GM13976 (cell line): ENCODE measurements around the gene NAA40.

Experiments used
- DNase-seq: peaks from one replicate; pipeline ENCODE4 v3.0.0; 2012; ENCODE audit warnings: low spot score
- in situ Hi-C: fragments of 300-500 bp; cut with MboI; formaldehyde crosslinking; loops from one replicate; pipeline ENCODE4 v1.12.0; 2022; ENCODE audit warnings: low sequenced_read_pairs, mixed read lengths, inconsistent platforms; ENCODE audit not compliant: unreplicated experiment
- TF ChIP-seq, protein P1 (sequence below): IDR thresholded peaks from 2 replicates; pipeline ENCODE4 v1.5.1; 2012; ENCODE audit warnings: borderline replicate concordance, mild to moderate bottlenecking; ENCODE audit not compliant: insufficient read depth; ENCODE audit errors: extremely low read depth, missing control alignments, control extremely low read depth

Gene NAA40

DNA sequence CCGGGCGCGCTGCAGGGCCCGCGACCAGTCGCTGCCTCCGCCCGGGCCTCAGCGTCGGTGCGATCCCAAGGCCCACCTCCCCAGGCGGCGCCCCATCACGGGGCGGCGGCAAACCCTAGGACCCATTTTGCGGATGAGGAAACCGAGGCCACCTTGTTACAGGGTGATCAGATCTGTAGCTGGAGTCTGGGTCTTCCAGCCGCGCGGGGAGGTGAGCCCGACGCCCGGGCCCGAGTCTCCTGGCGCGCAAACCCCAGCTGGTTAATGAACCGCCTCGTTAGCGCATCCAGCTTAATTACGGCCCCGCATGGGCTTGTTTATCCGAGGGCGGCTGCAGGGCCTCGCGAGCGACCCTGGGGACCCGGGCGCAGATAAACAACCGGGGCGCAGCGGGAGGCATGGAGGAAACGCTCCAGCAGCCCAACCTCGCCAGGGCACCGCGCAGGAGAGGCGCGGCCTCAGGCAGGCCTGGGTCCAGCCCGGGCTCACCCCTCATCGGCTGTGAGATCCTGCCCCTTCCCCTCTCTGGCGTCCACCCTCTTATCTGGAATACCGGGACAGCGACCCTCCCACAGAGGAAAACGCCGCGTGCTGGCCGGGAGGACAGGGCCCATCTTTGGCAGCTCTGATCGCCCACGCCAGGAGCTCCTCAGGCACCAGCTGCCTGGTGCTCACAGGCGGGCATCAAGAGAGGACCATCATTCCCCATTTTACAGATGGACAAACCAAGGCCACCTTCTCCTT lies 62.1 kb downstream of the NAA40 start:
- in situ Hi-C loops, result no loop called here
- DNase-seq, result no peak
- TF ChIP-seq, protein P1, sequence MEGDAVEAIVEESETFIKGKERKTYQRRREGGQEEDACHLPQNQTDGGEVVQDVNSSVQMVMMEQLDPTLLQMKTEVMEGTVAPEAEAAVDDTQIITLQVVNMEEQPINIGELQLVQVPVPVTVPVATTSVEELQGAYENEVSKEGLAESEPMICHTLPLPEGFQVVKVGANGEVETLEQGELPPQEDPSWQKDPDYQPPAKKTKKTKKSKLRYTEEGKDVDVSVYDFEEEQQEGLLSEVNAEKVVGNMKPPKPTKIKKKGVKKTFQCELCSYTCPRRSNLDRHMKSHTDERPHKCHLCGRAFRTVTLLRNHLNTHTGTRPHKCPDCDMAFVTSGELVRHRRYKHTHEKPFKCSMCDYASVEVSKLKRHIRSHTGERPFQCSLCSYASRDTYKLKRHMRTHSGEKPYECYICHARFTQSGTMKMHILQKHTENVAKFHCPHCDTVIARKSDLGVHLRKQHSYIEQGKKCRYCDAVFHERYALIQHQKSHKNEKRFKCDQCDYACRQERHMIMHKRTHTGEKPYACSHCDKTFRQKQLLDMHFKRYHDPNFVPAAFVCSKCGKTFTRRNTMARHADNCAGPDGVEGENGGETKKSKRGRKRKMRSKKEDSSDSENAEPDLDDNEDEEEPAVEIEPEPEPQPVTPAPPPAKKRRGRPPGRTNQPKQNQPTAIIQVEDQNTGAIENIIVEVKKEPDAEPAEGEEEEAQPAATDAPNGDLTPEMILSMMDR, result no peak

DNA sequence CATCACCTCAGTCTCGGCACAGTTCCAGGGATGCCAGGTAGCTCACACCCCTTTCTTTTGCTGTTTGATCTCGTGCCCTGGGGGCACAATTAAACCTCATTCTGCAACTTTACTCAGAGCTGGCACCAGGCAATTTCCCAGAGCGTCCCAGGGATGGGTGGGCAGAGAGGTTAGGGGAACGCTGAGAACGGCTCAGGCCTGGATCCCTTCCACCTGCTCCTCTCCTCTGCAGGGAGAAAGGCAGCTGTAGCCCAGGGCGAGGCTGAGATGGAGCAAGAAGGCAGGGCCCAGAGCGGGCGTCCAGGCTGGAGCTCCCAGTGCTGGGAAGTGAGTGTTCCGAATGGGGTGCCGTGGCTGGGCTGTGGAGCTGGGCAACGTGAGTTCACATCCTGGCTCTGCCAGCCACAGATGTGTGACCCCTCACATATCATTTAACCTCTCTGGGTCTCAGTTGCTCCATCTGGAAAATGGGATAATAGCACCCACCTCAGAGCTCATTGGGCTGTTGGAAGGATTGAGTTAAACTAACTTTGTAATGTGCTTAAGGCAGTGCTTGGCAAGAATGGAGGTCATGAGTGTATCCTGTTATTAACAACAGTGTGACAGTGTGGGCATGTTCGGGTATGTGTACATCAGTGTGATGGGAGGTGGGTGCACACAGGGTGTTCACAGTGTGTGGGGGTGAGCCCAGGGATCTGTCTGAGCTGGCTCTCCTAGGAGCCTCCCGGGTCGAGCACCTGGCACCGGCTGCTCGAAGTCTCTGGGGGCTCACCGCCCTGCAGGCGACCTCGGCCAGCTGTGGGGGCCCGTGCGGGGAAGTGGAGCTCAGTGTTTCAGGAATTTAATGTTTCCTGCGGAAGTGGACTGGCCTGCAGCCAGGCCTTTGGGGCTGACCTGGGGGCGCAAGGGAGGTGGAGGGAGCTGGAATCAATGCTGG lies 63.0 kb downstream of the NAA40 start:
- TF ChIP-seq, protein P1, result no peak
- no peak for DNase-seq
- in situ Hi-C loops, result no loop called here

DNA sequence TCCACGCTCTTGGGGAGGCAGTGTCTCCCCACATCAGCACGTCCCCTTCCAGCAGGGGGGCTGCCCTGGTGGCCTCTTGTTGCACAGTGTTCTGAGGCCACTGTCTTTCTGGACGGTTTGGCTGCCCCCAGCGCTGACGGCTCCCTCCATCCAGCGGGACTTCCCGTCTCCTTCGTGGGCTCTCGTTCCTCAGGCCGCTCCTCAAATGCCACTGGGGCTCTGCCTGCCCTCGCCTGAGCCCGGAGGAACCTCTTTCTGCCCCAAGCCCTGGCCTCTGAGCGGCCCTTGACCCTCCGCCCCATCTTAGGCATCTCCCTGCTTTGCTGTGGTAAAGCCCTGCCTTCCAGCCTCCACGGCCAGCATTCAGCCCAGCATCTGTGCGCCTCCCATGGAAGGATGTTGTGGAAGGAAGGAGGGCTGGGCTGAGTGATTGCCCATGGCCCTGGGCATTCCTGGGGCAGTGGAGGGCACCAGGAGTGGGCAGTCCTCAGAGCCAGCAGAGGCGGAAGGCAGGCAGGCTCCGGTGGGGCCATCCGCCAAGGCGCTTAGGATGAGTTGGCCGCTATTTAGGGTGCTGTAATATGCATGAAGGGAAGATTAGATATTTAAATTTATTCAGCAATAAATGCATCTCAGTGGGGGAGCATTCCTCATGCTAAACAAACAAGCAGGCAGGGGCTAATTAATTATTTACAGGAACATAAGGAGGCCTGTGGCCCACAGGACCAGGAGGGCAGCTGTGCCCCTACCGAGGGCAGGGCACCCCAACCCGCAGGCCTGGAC lies 65.2 kb downstream of the NAA40 start:
- in situ Hi-C loops, result no loop called here
- no peak for DNase-seq
- TF ChIP-seq, protein P1, result no peak

DNA sequence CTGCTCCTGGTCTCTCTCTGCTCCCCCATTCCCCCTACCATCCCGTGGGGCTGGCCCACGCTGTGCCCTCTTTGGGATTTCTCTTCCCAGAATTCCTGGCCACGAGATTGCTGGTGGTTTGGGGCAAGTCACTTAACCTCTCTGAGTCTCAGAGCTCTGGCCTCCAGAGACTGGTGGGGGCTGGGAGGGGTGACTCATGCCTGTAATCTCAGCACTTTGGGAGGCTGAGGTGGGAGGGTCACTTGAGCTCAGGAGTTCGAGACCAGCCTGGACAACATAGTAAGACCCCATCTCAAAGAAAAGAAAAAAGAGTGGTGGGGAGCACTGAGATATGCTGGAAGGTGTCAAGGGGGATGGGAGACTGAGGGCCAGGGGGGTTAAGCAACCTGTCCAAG lies 65.8 kb downstream of the NAA40 start:
- in situ Hi-C loops, result no loop called here
- DNase-seq, result no peak
- TF ChIP-seq, protein P1, result no peak

DNA sequence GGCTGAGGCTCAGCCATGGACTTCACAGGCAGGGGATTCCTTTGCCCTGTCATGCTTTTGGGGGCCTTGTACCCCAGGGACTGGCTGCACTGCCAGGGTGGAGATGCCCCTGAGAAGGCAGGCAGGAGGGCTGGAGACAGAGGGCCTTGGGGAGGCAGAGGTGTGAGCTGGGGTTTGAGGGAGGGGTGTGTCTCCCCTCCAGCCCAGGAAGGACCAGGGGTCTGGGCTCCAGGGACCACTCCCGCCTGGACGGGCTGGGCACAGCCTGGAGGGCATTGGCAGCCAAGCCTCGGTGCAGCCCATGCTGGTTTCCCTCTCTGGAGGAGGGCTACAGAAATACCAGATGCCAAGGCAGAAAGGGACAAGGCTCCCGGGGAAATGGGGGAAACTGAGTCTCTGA lies 66.9 kb downstream of the NAA40 start:
- in situ Hi-C loops, result no loop called here
- TF ChIP-seq, protein P1, result no peak
- DNase-seq, result no peak

DNA sequence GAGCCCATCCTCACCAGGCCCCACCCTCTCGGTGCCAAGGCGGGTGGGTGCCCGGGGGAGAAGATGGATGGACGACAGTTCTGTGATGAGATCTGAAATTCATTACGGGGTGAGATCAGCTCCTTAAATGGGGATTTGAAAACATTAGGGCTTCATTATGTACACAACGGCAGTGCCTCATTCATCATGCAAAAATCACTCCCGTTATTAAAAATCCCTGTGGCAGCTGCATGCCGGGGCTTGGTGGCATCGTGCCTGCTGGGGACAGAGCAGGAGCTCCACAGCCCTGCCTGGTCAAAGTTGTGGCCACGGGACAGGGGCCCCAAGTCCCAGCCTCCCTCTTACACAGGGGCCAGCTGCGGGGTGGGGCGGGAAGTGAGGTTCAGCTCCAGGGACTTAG lies 67.6 kb downstream of the NAA40 start:
- no peak for DNase-seq
- TF ChIP-seq, protein P1, result no peak
- in situ Hi-C loops, result no loop called here
